Ureter (tissue), 1 donor: ENCODE results near the gene MDH2. TPM values are rescaled to one million over a fixed set of nuclear protein-coding genes. Genes with fewer than 3 reads are reported as not detected.
"Not testable (repeated sequence)": the region's sequence is repeated elsewhere in the genome, so short reads cannot be mapped to it uniquely, and the experiment has no call there.

Experiments
- DNase-seq: peaks from one replicate; pipeline ENCODE4 v3.0.0-alpha.2; 2020; ENCODE audit warnings: low spot score
- total RNA-seq: library from RNA; stranded (reverse); gene quantifications from one replicate; pipeline ENCODE4 v1.2.4, GENCODE V29; 2023
- donor health status: DM: yes; HTN: yes; CAD: no.

MDH2 gene
- total RNA-seq, 1 donor from 2014 or later, result 177 TPM

DNA sequence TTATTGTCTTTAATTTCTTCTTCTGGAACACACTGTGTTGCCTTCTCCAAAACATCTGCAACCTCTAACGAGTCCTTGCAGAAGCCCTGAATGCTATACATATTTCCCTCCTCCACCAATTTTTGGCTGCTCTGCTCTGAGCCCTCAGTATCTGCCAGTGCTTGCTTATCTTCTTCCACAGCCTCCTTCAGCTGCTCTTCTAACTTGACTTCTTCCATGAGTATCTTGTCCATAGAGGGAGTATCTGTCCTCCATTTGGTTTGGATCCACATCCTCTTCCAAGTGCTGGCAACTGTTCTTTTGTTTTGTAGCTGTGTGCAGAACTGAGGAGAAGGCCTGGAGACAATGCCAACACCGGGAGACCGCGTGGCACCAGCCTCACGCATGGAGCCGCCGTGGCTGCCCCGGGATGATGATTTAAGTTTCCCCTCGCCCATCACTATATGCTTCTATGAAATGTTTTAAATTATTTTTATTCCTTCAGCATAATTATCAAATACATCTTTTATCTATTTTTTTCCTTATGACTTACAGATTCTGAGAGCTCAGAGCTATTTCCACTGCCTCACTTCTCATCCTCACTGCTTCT lies 65.2 kb downstream of the MDH2 start:
- not testable (repeated sequence) for DNase-seq

DNA sequence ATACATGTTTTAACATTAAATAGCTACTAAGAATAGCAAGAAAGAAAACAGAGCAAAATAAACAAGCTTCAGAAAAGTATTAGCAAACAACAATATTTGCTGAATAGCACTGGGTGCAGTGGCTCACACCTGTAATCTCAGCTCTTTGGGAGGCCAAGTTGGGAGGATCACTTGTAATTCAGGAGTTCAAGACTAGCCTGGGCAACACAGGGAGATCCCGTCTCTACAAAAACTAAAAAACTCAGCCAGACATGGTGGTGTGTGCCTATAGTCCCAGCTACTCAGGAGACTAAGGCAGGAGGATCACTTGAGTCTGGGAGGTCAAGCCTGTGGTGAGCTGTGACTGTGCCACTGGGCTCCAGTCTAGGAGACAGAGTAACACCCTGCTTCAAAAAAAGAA lies 66.8 kb downstream of the MDH2 start:
- not testable (repeated sequence) for DNase-seq

Other genes starting within 250 kb of the MDH2 start
- gene CCL24, start 234.3 kb upstream of the MDH2 start, total RNA-seq, result not detected
- gene RHBDD2, start 169.1 kb upstream of the MDH2 start, total RNA-seq, result 82.7 TPM
- 158 TPM for gene POR, start 133.0 kb upstream of the MDH2 start, total RNA-seq
- gene TMEM120A, start 53.5 kb upstream of the MDH2 start, total RNA-seq, result 80.4 TPM
- gene STYXL1, start 106 bp upstream of the MDH2 start, total RNA-seq, result 45.4 TPM
- 2.3 TPM for gene SRRM3, start 153.8 kb downstream of the MDH2 start, total RNA-seq